Posterior cingulate gyrus (tissue), 11 donors: Measurements from ENCODE around the gene LPAR1.
A peak's percentile ranks its signal among the peaks of the same experiment; 100 is the strongest.

Experiments
- DNase-seq, 10 donors: peaks; one replicate each; pipeline versions ENCODE4 v3.0.0 to v3.0.0-alpha.2; 2020 to 2021; ENCODE audit warnings: mixed read lengths in 3 of 10
- intact Hi-C: fragments of 100-400 bp; cut with DNase I; formaldehyde crosslinking; loops from one replicate; pipeline ENCODE4 v1.15.1; 2023

The LPAR1 gene

DNA sequence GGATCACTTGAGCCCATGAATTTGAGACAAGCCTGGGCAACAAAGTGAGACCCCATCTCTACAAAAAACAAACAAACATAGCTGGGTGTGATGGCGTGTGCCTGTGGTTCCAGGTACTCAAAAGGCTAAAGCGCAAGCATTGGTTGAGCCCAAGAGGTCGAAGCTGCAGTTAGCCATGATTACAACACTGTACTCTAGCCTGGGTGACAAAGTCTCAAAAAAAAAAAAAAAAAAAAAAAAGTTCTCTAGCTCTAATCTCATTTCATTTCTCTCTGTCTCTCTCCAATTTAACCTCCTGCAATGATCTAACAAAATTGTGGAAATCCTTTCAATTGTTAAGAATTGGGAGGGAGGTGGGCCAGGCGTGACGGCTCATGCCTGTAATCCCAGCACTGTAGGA lies 33.3 kb downstream of the LPAR1 start:
- intact Hi-C loops: no loop called here
- no peak for DNase-seq

- DNase-seq: no peak
- intact Hi-C loops: no loop called here
These were observed 35.1 kb downstream of the LPAR1 start for GRCh38 chr9:111003182-111003581.

- intact Hi-C loops: no loop called here
- no peak for DNase-seq
These were observed 36.7 kb downstream of the LPAR1 start for GRCh38 chr9:111001526-111001925.

DNA sequence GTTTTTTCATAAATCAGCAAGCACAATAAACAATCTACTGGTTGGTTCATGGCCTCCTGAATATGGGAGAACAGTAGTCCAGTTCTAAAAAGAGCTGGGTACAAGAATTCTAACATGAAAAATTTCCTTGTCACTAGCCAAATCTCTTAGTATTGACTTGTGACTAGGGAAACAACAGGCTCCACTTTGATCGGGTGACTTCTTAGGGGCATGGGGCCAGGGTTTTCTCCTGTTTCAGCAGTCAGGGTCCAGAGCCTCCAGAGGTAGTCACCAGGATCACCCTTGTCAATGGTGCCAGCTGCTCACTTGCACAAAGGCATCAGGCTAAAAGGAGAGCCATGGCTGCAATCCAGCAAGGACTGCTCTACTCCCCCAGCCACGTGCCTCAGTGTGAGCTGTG lies 38.1 kb downstream of the LPAR1 start:
- intact Hi-C loops: no loop called here
- peak in 5 of 10 donors; percentile 13 to 81 (median 31) for DNase-seq

DNA sequence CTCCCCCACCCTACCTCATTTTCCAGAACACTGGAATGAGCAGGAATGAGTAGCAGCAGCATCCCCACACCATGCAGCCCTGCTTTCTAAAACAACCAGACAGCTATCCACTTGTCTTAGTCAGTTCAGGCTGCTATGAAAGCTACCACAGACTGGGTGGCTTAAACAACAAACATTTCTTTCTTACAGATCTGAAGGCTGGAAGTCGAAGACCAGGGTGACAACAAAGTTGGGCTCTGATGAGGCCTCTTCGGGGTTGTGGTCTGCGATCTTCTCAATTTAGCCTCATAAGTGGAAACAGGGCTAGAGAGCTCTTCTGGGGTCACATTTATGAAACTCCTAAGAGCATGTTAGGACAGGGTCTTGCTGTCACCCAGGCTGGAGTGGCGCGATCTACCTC lies 38.9 kb downstream of the LPAR1 start:
- intact Hi-C loops: no loop called here
- no peak for DNase-seq

- no peak for DNase-seq
- intact Hi-C loops: no loop called here
These were observed 40.4 kb downstream of the LPAR1 start for GRCh38 chr9:110997847-110998246.

GRCh38 chr9:110996436-110997220 lies 41.6 kb downstream of the LPAR1 start:
- intact Hi-C loops: no loop called here
- DNase-seq: peak in 1 of 10 donors; percentile 37

DNA sequence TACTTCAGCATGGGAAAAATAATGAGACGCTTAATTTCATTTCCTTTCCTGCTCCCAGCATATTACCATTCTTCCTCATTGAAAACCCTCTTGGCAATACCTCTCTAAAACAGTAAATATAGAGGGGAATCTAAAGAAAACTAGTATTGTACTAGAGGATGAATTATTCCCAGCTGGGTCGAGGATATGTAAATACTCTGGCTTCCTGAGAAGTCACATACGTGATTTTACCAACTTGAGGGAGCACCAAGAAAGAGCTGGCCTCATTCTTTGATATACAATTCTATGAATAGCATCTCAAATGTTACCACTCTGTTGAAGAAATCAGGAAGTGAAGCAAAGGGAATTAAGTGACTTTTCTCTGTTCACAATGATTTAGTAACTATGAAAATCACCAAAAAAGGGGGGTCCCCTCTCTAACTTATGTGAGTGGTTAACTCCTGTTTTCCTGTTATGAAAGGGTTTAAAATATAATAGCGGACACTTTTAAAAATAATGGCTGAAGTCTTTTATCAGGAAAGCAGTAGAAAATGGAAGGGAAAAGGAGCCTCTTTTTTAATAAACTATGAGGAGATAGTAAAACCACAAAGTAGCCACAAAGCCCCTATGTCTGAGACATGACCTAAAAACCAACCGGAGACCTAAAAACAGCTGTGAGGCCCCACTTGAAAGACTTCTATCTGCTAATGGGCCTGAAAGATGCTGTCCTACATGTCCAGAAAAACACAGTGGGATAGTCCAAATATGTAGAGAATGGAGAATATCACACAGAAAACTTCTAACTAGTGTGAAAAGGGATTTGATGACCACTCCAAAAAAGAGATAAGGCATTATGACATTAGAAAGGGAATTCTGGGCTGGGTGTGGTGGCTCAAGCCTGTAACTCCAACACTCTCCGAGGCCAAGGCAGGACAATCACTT lies 42.6 kb downstream of the LPAR1 start:
- DNase-seq: no peak
- intact Hi-C loops: no loop called here

DNA sequence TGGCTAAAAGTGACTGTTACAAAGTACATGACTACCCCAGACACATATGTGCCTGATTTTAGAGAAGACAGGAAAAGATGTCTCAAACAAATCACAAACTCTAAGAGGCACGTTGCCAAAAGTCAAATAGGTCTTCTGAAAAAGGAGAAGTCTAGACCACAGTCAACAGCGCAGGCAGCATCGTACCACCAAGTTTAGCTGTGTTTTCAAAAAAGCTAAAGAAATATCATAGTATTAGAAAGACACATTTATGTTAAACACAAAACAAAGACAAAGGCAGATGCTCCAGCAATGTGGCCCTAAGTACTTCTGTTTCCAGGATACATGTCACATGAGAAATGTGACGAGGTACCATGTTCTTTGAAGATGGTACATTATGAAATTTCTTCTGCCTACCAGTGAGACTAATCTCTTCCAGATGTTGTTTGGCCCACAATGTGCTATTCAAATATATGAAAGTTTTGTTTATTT lies 43.5 kb downstream of the LPAR1 start:
- DNase-seq: no peak

GRCh38 chr9:110990481-110990880 lies 47.8 kb downstream of the LPAR1 start:
- intact Hi-C loops: no loop called here

More for the DNA sequence above, 43.5 kb downstream of the LPAR1 start:
- intact Hi-C loops: no loop called here

GRCh38 chr9:110986529-110986928 lies 51.7 kb downstream of the LPAR1 start:
- intact Hi-C loops: no loop called here

More at GRCh38 chr9:110990481-110990880, 47.8 kb downstream of the LPAR1 start:
- DNase-seq: no peak

GRCh38 chr9:110984890-110985437 lies 53.3 kb downstream of the LPAR1 start:
- intact Hi-C loops: no loop called here

More at GRCh38 chr9:110986529-110986928, 51.7 kb downstream of the LPAR1 start:
- DNase-seq: no peak

DNA sequence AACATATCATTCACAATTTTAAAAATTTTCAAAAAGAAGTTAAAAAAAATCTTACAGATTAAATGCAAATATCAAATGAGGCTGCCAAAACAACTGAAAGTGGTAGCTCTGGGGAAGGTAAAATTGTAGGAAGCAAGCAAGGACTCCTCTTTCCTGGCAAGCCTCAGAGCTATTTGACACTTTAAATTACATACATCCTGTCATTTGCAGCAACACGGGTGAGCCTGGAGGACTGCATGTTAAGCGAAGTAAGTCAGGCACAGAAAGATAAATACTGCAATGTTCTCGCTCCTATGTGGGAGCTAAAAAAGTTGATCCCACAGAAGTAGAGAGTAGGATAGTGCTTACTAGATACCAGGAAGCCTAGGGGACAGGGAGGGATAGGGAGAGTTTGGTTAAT lies 58.0 kb downstream of the LPAR1 start:
- DNase-seq: no peak
- intact Hi-C loops: no loop called here

More at GRCh38 chr9:110984890-110985437, 53.3 kb downstream of the LPAR1 start:
- no peak for DNase-seq

DNA sequence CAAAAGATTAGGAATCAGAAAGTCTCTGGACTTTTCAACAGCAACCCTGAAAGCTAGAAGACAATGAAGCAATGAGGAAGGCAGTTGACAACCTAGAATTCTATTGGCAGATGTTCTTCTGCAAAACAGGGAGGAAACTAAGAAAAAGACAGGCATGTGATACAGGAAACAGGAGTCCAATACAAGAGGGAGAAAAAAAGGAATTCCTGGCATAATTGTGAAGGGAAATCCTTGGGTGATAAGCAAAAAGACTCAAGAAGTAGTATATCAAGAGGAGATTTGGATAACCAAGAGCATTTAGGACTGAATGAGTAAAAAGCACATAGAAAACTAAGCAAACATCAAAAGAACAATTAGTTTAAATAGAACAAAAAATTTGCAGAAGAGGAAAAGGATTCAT lies 58.6 kb downstream of the LPAR1 start:
- no peak for DNase-seq
- intact Hi-C loops: no loop called here

GRCh38 chr9:110978516-110978915 lies 59.8 kb downstream of the LPAR1 start:
- DNase-seq: no peak
- intact Hi-C loops: no loop called here

DNA sequence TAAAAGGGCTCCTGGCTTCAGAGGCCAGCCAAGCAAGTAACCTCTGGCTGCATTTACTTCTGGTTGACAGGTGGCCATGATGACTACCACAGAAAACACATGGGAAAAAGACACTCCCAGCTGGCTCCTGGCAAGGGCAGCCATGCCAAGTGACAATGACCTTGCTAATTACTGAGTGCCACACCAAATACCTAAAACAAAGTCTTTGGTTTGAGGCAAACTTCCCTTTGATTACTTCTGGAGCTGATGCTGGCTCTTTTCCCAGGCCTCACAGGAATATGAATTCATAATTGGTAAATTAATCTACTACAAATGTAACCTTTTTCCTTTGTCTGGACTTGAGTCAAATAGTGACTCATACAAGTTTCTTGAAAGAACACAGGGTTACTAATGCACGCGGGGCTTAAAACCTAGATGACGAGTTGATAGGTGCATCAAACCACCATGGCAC lies 61.0 kb downstream of the LPAR1 start:
- DNase-seq: no peak
- intact Hi-C loops: no loop called here

DNA sequence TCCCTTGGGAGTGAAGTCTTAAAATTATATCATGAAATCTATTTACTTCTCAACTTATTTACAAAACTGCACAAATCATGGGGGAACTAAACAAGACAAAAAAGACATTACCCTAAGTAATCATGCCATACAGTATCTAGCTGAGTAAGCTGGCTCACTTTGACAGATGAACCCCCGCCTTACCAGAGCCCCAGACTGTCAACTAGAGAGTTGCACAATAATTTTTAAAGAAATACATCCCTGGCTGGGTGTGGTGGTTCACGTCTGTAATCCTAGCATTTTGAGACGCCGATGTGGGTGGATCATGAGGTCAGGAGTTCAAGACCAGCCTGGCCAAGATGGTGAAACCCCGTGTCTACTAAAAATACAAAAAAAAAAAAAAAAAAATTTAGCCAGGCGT lies 62.3 kb downstream of the LPAR1 start:
- intact Hi-C loops: no loop called here
- DNase-seq: no peak

GRCh38 chr9:110975278-110975677 lies 63.0 kb downstream of the LPAR1 start:
- intact Hi-C loops: no loop called here
- DNase-seq: no peak

GRCh38 chr9:110971705-110972104 lies 66.6 kb downstream of the LPAR1 start:
- DNase-seq: no peak
- intact Hi-C loops: no loop called here

- intact Hi-C loops: no loop called here
- DNase-seq: no peak
These were observed 67.0 kb downstream of the LPAR1 start for GRCh38 chr9:110971234-110971633.

GRCh38 chr9:110969971-110970386 lies 68.3 kb downstream of the LPAR1 start:
- no peak for DNase-seq
- intact Hi-C loops: no loop called here
